Nucleus accumbens (tissue), 56 donors: ENCODE results near the gene COA5.

Experiments used
- DNase-seq, 56 donors: peaks; one replicate each; lab custom pipeline; 2025; lab: John Stamatoyannopoulos, UW

COA5 gene

GRCh38 chr2:98573426-98573825 lies 34.9 kb downstream of the COA5 start:
- no peak for DNase-seq

- peak in 31 of 56 donors; percentile 3 to 73 (median 27) for DNase-seq
Measured at GRCh38 chr2:98572676-98573075, 35.6 kb downstream of the COA5 start.

GRCh38 chr2:98572211-98572610 lies 36.1 kb downstream of the COA5 start:
- no peak for DNase-seq

GRCh38 chr2:98571796-98572195 lies 36.5 kb downstream of the COA5 start:
- DNase-seq: no peak

- DNase-seq: no peak
Measured at GRCh38 chr2:98571121-98571701, 37.1 kb downstream of the COA5 start.

GRCh38 chr2:98570356-98570755 lies 38.0 kb downstream of the COA5 start:
- DNase-seq: no peak

- no peak for DNase-seq
Measured at GRCh38 chr2:98569915-98570314, 38.4 kb downstream of the COA5 start.

- DNase-seq: peak in 13 of 56 donors; percentile 2 to 50 (median 9)
Measured at GRCh38 chr2:98569197-98569793, 39.0 kb downstream of the COA5 start.

GRCh38 chr2:98568161-98568956 lies 40.0 kb downstream of the COA5 start:
- no peak for DNase-seq

GRCh38 chr2:98565941-98566340 lies 42.4 kb downstream of the COA5 start:
- DNase-seq: no peak

GRCh38 chr2:98565286-98565860 lies 42.9 kb downstream of the COA5 start:
- no peak for DNase-seq

- no peak for DNase-seq
Measured at GRCh38 chr2:98564541-98565132, 43.7 kb downstream of the COA5 start.

- DNase-seq: no peak
Measured at GRCh38 chr2:98563394-98563793, 44.9 kb downstream of the COA5 start.

- DNase-seq: no peak
Measured at GRCh38 chr2:98561902-98562695, 46.2 kb downstream of the COA5 start.

GRCh38 chr2:98561018-98561417 lies 47.3 kb downstream of the COA5 start:
- DNase-seq: no peak

GRCh38 chr2:98560256-98560771 lies 48.0 kb downstream of the COA5 start:
- no peak for DNase-seq

GRCh38 chr2:98559581-98559980 lies 48.7 kb downstream of the COA5 start:
- no peak for DNase-seq

- DNase-seq: no peak
Measured at GRCh38 chr2:98558852-98559530, 49.3 kb downstream of the COA5 start.

GRCh38 chr2:98556344-98557033 lies 51.8 kb downstream of the COA5 start:
- DNase-seq: no peak
